Stomach (tissue), 9 donors: ENCODE data around the gene KDM4B. TPM values are rescaled to one million over a fixed set of nuclear protein-coding genes. Genes with fewer than 3 reads are reported as not detected.

ENCODE experiments used
- DNase-seq, 2 donors: peaks; one replicate each; pipeline versions ENCODE4 v3.0.0 to v3.0.0-alpha.2; 2013 to 2019
- H3K27ac ChIP-seq, 5 donors: fragments of 200-600 bp in 4 of 5; sonication (generic) in 4 of 5; one replicate each; pipeline ENCODE4 v1.5.1; 2013 to 2019; ENCODE audit warnings: mild to moderate bottlenecking in 1 of 5, moderate library complexity in 1 of 5
- H3K27me3 ChIP-seq, 3 donors: fragments of 200-600 bp; sonication (generic); one replicate each; pipeline ENCODE4 v1.5.1; 2017 to 2019; ENCODE audit warnings: mixed run types in 1 of 3
- H3K36me3 ChIP-seq, 4 donors: fragments of 200-600 bp; sonication (generic); 1 replicate in 3 of 4; 2 replicates in 1 of 4; pipeline ENCODE4 v1.5.1; 2016 to 2019
- H3K4me1 ChIP-seq, 4 donors: fragments of 200-600 bp; sonication (generic); one replicate each; pipeline ENCODE4 v1.5.1; 2016 to 2019
- H3K4me3 ChIP-seq, 4 donors: fragments of 200-600 bp; sonication (generic) in 3 of 4; one replicate each; pipeline ENCODE4 v1.5.1; 2016 to 2019; ENCODE audit warnings: mild to moderate bottlenecking in 1 of 4
- H3K9me3 ChIP-seq, 4 donors: fragments of 200-600 bp; sonication (generic); one replicate each; pipeline ENCODE4 v1.5.1; 2016 to 2019
- CTCF ChIP-seq, 7 experiments: fragments of 450-650 bp in 4 of 7; fragments of 200-600 bp in 3 of 7; sonication (generic) in 3 of 7; IDR thresholded peaks; one replicate each; pipeline ENCODE4 v1.5.1; 2016 to 2019; ENCODE audit warnings: antibody characterized with exemption in 7 of 7, control low read depth in 2 of 7, mild to moderate bottlenecking in 1 of 7
- EP300 ChIP-seq: sonication (generic); formaldehyde crosslinking; IDR thresholded peaks from one replicate; pipeline ENCODE4 v1.6.1; 2017; ENCODE audit warnings: antibody characterized with exemption
- POLR2A ChIP-seq, 4 donors: fragments of 450-650 bp; IDR thresholded peaks; one replicate each; pipeline ENCODE4 v1.6.1; 2016; ENCODE audit warnings: antibody characterized with exemption in 4 of 4, control low read depth in 2 of 4, mild to moderate bottlenecking in 1 of 4, moderate library complexity in 1 of 4
- POLR2AphosphoS5 ChIP-seq, 3 donors: sonication (generic); formaldehyde crosslinking; IDR thresholded peaks; one replicate each; pipeline ENCODE4 v1.6.1; 2016; ENCODE audit warnings: antibody characterized with exemption in 3 of 3
- WGBS, 5 donors: extraction: QIAGEN DNeasy Blood & Tissue Kit in 3 of 5; methylation state at CpG; one replicate each; pipeline versions ENCODE4 v1.1.5 to v1.1.7; 2013 to 2018; 5-methylcytosine and 5-hydroxymethylcytosine counted together
- intact Hi-C: fragments of 100-400 bp; cut with DNase I; formaldehyde crosslinking; loops from one replicate; pipeline ENCODE4 v1.15.1; 2023; ENCODE audit warnings: low total_unique reads
- polyA plus RNA-seq, 3 donors: library from polyadenylated mRNA; stranded (reverse); fragments of 200-250 nt; gene quantifications; one replicate each; pipeline ENCODE4 v1.2.3, GENCODE V29; 2013
- total RNA-seq, 5 donors: library from RNA; depleted of rRNA; stranded (reverse); fragments of >200 nt; gene quantifications; one replicate each; pipeline versions ENCODE4 v1.1.0 to v1.2.3, GENCODE V29; 2014 to 2016
- donor health status: healthy with polysubstance abuse.
- donor health status: Bipolar disorder and iron deficiency.
- donor health status: healthy.

Gene KDM4B
- total and polyA plus RNA-seq, 8 donors = 5.2 to 202 (median 29.4) TPM

- intact Hi-C loops = no loop called here
- DNase-seq = no peak
- Histone ChIP-seq H3K4me3 (no peak overlapping the region), H3K27ac (no peak overlapping the region), H3K36me3 (peaks cover 0 to 11% (median 8%) of the 10 kb centered on the region in 4 donors), H3K9me3 (no peaks in the 10 kb centered on the region), H3K4me1 (peaks cover 10 to 88% (median 55%) of the 10 kb centered on the region in 4 donors), H3K27me3 (no peaks in the 10 kb centered on the region)
- 77 to 80% (median 80%) methylated on average over 16 to 18 of the region's 18 CpGs for WGBS, 5 donors
- TF ChIP-seq EP300 (no peak), POLR2A (IDR thresholded peaks at IDR 0.05) (no peak), CTCF (IDR thresholded peaks at IDR 0.05) (no peak), POLR2AphosphoS5 (IDR thresholded peaks at IDR 0.05) (no peak)
These were observed 15.6 kb downstream of the KDM4B start for GRCh38 chr19:4984438-4984990.

GRCh38 chr19:4985551-4985991 lies 16.7 kb downstream of the KDM4B start:
- Histone ChIP-seq H3K27me3 (no peaks in the 10 kb centered on the region), H3K4me3 (no peak overlapping the region), H3K36me3 (peaks cover 0 to 11% (median 8%) of the 10 kb centered on the region in 4 donors), H3K27ac (no peak overlapping the region), H3K4me1 (peaks cover 10 to 79% (median 51%) of the 10 kb centered on the region in 4 donors), H3K9me3 (no peaks in the 10 kb centered on the region)
- intact Hi-C loops = no loop called here
- no peak for DNase-seq
- TF ChIP-seq POLR2A (IDR thresholded peaks at IDR 0.05) (no peak), EP300 (no peak), POLR2AphosphoS5 (IDR thresholded peaks at IDR 0.05) (no peak), CTCF (IDR thresholded peaks at IDR 0.05) (no peak)
- 83 to 95% (median 90%) methylated on average over 10 to 22 of the region's 22 CpGs for WGBS, 5 donors

GRCh38 chr19:4986056-4986455 lies 17.1 kb downstream of the KDM4B start:
- 70 to 91% (median 89%) methylated on average over 2 to 19 of the region's 19 CpGs for WGBS, 5 donors
- Histone ChIP-seq H3K9me3 (no peaks in the 10 kb centered on the region), H3K4me3 (no peak overlapping the region), H3K27ac (no peak overlapping the region), H3K36me3 (peaks cover 0 to 11% (median 8%) of the 10 kb centered on the region in 4 donors), H3K27me3 (no peaks in the 10 kb centered on the region), H3K4me1 (peaks cover 7 to 75% (median 51%) of the 10 kb centered on the region in 4 donors)
- TF ChIP-seq CTCF (IDR thresholded peaks at IDR 0.05) = no peak
- TF ChIP-seq POLR2AphosphoS5 (IDR thresholded peaks at IDR 0.05) = no peak
- TF ChIP-seq EP300 = no peak
- no peak for TF ChIP-seq POLR2A (IDR thresholded peaks at IDR 0.05)
- intact Hi-C loops = no loop called here
- DNase-seq = no peak

DNA sequence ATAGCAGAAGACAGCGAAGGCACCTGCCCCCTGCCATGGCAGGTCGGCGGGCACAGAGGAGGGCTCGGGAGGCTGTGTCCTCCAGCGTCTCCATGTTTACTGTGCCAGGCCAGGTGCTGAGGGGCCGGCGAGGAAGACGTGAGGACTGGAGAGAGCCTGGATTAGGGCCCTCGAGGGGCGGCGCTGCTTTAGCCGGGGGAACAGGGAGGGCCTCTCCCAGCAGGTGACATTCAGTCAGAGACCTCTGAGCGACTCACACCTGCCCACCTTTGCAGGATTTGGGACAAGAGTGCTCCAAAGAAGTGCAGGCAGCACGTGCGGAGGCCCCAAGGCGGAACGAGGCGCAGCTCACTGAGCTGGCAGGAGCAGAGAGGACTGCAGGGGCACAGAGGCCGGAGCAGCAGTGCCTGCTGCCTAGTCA lies 17.6 kb downstream of the KDM4B start:
- intact Hi-C loops = no loop called here
- no peak for DNase-seq
- H3K4me3 ChIP-seq = no peak overlapping the region
- H3K27ac ChIP-seq = no peak overlapping the region
- WGBS, 5 donors = 83 to 88% (median 84%) methylated on average over 12 to 19 of the region's 19 CpGs
- TF ChIP-seq CTCF (IDR thresholded peaks at IDR 0.05) (no peak), POLR2AphosphoS5 (IDR thresholded peaks at IDR 0.05) (no peak), EP300 (no peak), POLR2A (IDR thresholded peaks at IDR 0.05) (no peak)
- H3K4me1 ChIP-seq = peaks cover 4 to 75% (median 49%) of the 10 kb centered on the region in 4 donors
- H3K9me3 ChIP-seq = no peaks in the 10 kb centered on the region
- H3K27me3 ChIP-seq = no peaks in the 10 kb centered on the region
- H3K36me3 ChIP-seq = peaks cover 0 to 11% (median 8%) of the 10 kb centered on the region in 4 donors
